GM18868 (cell line): Measurements from ENCODE around the gene ID1.
A peak's percentile ranks its signal among the peaks of the same experiment; 100 is the strongest.

Source experiments
- ATAC-seq: cut with Tn5 transposase; IDR thresholded peaks from one replicate; pipeline ENCODE4 v1.9.1; 2021; ENCODE audit warnings: mild to moderate bottlenecking, moderate library complexity; ENCODE audit not compliant: unreplicated experiment

The ID1 gene, protein sequence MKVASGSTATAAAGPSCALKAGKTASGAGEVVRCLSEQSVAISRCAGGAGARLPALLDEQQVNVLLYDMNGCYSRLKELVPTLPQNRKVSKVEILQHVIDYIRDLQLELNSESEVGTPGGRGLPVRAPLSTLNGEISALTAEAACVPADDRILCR

GRCh38 chr20:31605031-31605901, at the start of gene ID1:
Gene ID1 (plus strand): TSS chr20:31605289. CDS start chr20:31605388, 99 bp downstream.
- ATAC-seq: peak; percentile 82

GRCh38 chr20:31559704-31560093, 45.4 kb upstream of the ID1 start:
- ATAC-seq: peak; percentile 7

DNA sequence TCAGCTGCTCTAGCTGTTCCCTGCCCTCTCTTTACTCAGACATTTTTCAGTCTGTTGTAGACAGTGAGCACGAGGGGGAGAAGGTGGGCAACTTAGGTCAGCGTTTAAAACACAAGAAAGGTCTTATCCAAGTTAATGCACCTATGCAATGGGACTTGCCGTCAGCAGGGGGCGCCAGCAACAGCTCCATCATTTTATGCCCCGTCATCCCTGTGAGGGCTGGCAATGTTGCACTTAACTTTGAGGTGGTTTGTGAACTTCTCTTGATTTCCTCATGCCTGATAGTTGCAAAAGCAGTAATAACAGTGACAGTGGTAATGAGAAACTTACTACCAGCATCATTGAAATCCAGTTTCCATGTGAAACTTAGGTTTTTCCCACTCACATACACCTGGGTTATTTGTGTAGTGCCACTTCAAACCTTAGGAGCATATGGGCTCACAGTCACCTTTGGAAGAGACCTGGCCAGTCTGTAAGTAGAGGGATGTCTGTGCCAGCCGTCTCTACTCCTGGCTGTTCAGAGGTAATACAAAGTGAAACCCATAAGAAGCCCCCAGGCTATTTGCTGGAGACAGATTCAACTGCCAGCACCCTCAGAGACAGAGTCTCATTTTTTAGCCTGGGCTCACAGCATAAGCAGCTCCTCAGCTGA, 44.9 kb upstream of the ID1 start:
- ATAC-seq: peak; percentile 64

GRCh38 chr20:31560746-31561598, 44.1 kb upstream of the ID1 start:
- no peak for ATAC-seq

GRCh38 chr20:31562241-31562640, 42.8 kb upstream of the ID1 start:
- ATAC-seq: no peak

GRCh38 chr20:31564284-31564683, 40.8 kb upstream of the ID1 start:
- no peak for ATAC-seq

DNA sequence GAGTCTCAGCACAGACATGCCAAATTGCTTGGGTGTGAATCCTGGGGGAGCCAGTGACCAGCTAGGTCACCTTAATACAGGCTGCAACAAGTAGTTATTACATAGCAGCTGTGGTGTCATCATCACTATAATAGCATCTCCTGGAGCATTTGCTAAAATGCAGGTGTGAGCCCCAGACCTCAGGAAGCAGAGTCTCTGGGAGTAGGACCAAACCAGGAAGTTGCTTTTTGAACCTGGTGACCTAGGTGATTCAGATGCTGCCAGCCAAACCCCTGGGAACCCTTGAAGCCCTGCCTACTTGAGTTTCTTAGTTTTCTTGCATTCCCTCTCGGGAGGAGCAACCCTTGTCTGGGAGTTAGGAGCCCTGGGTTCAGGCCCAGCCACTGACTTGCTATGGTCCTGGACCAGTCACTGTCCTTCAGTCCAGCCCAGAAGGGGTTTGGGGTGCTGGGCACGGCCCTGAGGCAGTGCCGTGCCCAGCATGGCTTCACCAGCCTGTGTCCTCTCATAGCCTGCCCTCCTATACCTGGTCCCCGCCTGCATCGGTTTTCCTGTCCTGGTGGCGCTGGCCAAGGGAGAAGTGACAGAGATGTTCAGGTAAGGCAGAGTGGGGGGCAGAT, 39.3 kb upstream of the ID1 start:
- ATAC-seq: no peak

- ATAC-seq: no peak
Measured at GRCh38 chr20:31566319-31566657, 38.8 kb upstream of the ID1 start.

GRCh38 chr20:31566658-31567379, 38.3 kb upstream of the ID1 start:
- ATAC-seq: no peak

- ATAC-seq: no peak
Measured at GRCh38 chr20:31567380-31567720, 37.7 kb upstream of the ID1 start.

DNA sequence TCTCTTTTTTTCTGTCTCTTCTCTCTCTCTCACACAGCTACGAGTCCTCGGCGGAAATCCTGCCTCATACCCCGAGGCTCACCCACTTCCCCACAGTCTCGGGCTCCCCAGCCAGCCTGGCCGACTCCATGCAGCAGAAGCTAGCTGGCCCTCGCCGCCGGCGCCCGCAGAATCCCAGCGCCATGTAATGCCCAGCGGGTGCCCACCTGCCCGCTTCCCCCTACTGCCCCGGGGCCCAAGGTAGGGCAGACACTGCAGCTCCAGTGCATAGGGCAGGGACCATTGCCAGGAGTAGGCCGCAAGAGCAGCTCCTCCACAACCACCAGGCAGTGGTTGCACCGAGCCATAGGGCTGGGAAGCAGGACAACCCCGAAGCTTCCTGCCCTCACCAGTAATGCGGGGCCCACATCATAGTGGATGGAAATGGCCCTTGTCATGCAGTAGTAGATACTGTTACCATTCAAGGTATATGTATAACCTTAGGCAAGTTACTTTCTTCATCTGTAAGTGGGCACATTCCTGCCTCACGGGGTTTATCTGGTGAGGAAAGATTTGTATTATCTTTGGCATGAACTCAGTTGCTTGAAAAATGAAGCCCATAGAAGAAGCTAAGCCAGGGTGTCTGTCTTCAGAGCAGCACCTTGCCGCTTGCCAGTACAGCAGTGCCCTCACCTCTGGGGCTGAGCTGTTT, 36.9 kb upstream of the ID1 start:
- no peak for ATAC-seq

GRCh38 chr20:31568773-31569162, 36.3 kb upstream of the ID1 start:
- ATAC-seq: no peak

DNA sequence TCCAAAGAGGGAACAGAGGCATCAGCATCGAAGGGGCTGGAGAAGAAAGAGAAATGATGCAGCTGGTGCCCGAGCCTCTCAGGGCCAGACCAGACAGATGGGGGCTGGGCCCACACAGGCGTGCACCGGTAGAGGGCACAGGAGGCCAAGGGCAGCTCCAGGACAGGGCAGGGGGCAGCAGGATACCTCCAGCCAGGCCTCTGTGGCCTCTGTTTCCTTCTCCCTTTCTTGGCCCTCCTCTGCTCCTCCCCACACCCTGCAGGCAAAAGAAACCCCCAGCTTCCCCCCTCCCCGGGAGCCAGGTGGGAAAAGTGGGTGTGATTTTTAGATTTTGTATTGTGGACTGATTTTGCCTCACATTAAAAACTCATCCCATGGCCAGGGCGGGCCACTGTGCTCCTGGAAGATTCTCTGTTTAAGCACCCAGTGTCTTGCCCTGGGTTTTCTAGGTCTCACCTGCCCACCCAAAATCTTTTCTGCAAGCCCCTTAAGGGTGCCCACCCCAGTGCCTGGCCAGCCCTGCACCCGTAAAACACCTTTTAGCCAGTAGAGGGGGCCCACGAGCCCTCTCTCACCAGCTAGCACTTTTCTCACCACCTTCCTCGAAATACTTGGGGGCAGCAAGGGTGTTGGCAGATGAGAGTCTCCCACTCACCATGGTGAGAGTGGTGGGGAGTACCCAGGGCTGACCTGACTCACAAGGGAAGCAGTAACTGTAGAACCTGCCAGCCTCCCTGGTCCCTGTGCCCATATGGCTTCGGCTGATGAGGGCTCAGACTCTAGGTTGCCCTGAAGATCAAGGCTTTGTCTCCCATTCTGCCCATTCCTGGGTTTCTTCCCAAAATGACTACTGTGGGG, 35.7 kb upstream of the ID1 start:
- ATAC-seq: no peak

DNA sequence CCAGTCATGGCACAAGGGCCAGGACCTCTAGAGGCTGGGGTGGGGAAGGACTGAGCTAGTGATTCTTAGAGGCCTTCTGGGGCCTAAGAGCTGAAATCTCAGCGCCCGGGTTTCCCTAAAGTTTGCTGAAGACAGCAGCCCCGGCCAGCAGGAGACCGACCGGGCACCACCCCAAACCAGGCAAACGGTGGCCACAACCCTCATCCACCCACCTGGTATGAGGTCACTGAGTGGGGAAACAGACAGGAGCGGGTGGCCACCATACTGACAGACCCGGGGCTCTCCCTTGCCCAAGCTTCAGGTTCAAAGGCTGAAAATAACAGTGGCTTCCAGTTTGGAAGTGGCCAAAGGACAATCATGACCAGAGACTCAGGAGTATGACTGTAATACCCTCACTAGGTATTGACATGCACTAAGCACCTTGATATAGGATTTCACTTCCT, 35.0 kb upstream of the ID1 start:
- no peak for ATAC-seq

DNA sequence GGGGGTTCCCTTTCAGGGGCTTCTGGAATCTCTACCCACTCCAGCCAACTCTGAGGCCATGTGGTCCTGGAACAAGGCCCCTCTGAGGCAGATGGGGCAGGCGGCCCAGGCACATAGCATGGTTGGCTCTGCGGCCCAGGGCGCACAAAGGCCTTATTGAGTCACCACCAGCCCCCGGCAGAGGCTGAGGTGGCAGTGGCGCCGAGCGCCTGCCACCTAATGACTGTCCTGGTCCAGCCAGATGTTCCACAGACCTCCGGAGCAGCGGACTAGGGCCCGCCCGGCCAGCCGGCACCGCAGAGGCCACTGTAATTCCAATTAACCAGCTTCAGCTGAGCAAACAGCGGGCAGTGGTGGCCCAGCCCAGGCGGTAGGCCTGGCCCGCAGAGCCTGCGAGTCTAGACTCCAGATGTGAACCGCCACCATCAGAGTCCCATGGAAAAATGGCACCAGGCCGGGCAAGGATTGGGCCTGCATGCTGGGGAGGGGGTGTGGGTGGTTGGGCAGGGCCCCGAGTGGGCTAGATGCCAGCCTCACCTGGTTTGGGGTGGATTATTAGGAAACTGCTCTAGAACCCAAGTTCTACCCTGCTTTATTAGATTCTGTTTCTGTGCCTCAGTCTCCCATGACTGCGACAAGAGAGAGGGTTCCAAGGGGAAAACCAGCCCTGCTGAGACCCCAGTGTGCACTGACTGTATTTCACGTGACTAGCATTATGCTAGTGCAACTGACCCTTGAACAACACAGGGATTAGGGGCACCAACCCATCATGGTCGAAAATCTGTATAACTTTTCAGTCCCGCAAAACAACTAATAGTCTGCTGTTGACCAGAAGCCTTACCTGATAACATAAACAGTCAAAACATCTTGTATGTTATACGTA, 34.1 kb upstream of the ID1 start:
- ATAC-seq: no peak

- ATAC-seq: peak; percentile 2
Measured at GRCh38 chr20:31572042-31572700, 32.9 kb upstream of the ID1 start.
